AG04449 (cell line): Measurements from ENCODE around the gene ZNF396.

ENCODE experiments used
- CTCF ChIA-PET: fragments of 350-600 bp; formaldehyde crosslinking; extraction: SDS; loops from one replicate; lab custom pipeline; 2021; ENCODE audit warnings: antibody characterized with exemption; lab: Yijun Ruan, JAX
- POLR2A ChIA-PET: fragments of 400-600, 350-600 bp; formaldehyde crosslinking; extraction: SDS; loops from one replicate; lab custom pipeline; 2020; ENCODE audit warnings: antibody characterized with exemption, inconsistent platforms; lab: Yijun Ruan, JAX
- DNase-seq: peaks from one replicate; pipeline ENCODE4 v3.0.0-alpha.2; 2010; ENCODE audit warnings: low read depth, low spot score
- H3K4me3 ChIP-seq: 2 replicates; pipeline ENCODE4 v1.5.1; 2011; ENCODE audit warnings: low read depth, mild to moderate bottlenecking, control low read depth, low read length
- TF ChIP-seq, protein P1 (sequence below): IDR thresholded peaks from one replicate; pipeline ENCODE4 v1.5.1; 2011; ENCODE audit warnings: mild to moderate bottlenecking, moderate library complexity, low read length, control low read depth, inconsistent platforms; ENCODE audit not compliant: insufficient read depth; ENCODE audit errors: missing control alignments

The ZNF396 gene

GRCh38 chr18:35362531-35362930, 14.6 kb downstream of the ZNF396 start:
- CTCF ChIA-PET = interaction anchor here (1.0 to 2.2 kb wide), 3 partner anchors 7 to 131 kb away, joined by 4 to 7 read pairs (median 6); no protein-coding TSS in a partner anchor
- POLR2A ChIA-PET = interaction anchor here (1.1 kb wide), 1 partner anchor 136 kb away, joined by 3 read pairs; the partner anchor contains the start of gene INO80C
- TF ChIP-seq, protein P1, sequence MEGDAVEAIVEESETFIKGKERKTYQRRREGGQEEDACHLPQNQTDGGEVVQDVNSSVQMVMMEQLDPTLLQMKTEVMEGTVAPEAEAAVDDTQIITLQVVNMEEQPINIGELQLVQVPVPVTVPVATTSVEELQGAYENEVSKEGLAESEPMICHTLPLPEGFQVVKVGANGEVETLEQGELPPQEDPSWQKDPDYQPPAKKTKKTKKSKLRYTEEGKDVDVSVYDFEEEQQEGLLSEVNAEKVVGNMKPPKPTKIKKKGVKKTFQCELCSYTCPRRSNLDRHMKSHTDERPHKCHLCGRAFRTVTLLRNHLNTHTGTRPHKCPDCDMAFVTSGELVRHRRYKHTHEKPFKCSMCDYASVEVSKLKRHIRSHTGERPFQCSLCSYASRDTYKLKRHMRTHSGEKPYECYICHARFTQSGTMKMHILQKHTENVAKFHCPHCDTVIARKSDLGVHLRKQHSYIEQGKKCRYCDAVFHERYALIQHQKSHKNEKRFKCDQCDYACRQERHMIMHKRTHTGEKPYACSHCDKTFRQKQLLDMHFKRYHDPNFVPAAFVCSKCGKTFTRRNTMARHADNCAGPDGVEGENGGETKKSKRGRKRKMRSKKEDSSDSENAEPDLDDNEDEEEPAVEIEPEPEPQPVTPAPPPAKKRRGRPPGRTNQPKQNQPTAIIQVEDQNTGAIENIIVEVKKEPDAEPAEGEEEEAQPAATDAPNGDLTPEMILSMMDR = no peak
- no peak for DNase-seq
- no peak overlapping the region for H3K4me3 ChIP-seq

GRCh38 chr18:35361570-35362321, 15.4 kb downstream of the ZNF396 start:
- POLR2A ChIA-PET = interaction anchor here (1.1 kb wide), 1 partner anchor 136 kb away, joined by 3 read pairs; the partner anchor contains the start of gene INO80C

GRCh38 chr18:35355140-35355618, 22.0 kb downstream of the ZNF396 start:
- CTCF ChIA-PET = interaction anchor here (0.6 to 4.3 kb wide), 19 partner anchors 8 to 474 kb away, joined by 3 to 65 read pairs (median 4); partner anchors contain the start of genes ZNF24 and ZNF397
- TF ChIP-seq, protein P1 = peak; percentile 79
- DNase-seq = peak; percentile 36
- POLR2A ChIA-PET = no interaction called here
- no peak overlapping the region for H3K4me3 ChIP-seq

More at GRCh38 chr18:35361570-35362321, 15.4 kb downstream of the ZNF396 start:
- CTCF ChIA-PET = interaction anchor here (2.2 kb wide), 1 partner anchor 130 kb away, joined by 7 read pairs; no protein-coding TSS in a partner anchor
- H3K4me3 ChIP-seq = no peak overlapping the region
- TF ChIP-seq, protein P1 = no peak
- DNase-seq = no peak

DNA sequence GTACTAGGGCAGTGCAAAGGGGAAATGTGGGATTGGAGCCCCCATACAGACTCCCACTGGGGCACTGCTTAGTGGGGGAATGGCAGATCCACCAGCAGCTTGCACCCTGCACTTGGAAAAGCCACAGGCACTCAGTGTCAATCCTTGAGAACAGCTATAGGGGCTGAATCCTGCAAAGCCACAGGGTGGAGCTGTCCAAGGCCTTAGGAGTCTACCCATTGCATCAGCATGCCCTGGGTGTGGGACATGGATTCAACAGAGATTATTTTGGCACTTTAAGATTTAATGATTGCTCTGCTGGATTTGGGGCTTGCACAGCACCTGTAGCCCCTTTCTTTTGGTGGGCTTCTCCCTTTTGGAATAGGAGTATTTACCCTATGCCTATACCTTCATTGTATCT, 24.4 kb downstream of the ZNF396 start:
- POLR2A ChIA-PET = no interaction called here
- CTCF ChIA-PET = interaction anchor here (1.2 to 4.3 kb wide), 3 partner anchors 7 to 122 kb away, joined by 3 to 65 read pairs (median 34); partner anchors contain the start of gene ZNF24
- TF ChIP-seq, protein P1 = no peak
- no peak for DNase-seq
- H3K4me3 ChIP-seq = no peak overlapping the region

DNA sequence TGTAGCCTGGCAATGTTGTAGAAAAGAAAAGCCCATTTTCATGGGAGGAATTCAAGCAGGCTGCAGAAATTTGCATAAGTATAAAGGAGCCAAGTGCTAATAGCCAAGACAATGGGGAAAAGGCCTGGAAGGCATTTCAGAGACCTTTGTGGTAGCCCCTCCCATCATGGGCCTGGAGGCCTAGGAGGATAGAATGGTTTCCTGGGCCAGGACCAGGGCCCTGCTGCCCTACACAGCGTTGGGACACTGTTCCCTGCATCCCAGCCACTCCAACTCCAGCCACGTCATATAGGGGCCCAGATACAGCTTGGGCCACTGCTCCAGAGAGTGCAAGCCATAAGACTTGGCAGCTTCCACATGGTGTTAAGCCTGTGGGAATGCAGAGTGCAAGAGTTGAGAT, 24.9 kb downstream of the ZNF396 start:
- no peak for DNase-seq
- H3K4me3 ChIP-seq = no peak overlapping the region
- TF ChIP-seq, protein P1 = no peak
- CTCF ChIA-PET = interaction anchor here (1.2 to 2.3 kb wide), 2 partner anchors 18 to 120 kb away, joined by 3 to 15 read pairs; no protein-coding TSS in a partner anchor
- POLR2A ChIA-PET = no interaction called here

- TF ChIP-seq, protein P1 = no peak
- ChIA-PET POLR2A (no interaction called here), CTCF (no interaction called here)
- H3K4me3 ChIP-seq = no peak overlapping the region
- no peak for DNase-seq
Observed at GRCh38 chr18:35348001-35348400, 29.1 kb downstream of the ZNF396 start.
